SK-N-SH (cell line): ENCODE data around the gene LRRC17. TPM values are rescaled to one million over a fixed set of nuclear protein-coding genes. Genes with fewer than 3 reads are reported as not detected.

Experiments used
- CTCF ChIA-PET: fragments of 300-600, 350-600 bp; formaldehyde crosslinking; extraction: SDS; loops from one replicate; lab custom pipeline; 2021; lab: Yijun Ruan, JAX
- POLR2A ChIA-PET: fragments of 350-600 bp; sonication (Branson Sonifier 250); formaldehyde crosslinking; extraction: SDS; loops from one replicate; lab custom pipeline; 2020; ENCODE audit warnings: antibody characterized with exemption, inconsistent platforms; lab: Yijun Ruan, JAX
- DNase-seq: peaks from one replicate; pipeline ENCODE4 v3.0.0; 2012
- H2AFZ ChIP-seq: fragments of 200-600 bp; sonication (generic); 2 replicates; pipeline ENCODE4 v1.8.1; 2016; ENCODE audit warnings: antibody characterized with exemption, mild to moderate bottlenecking, low read depth
- H3F3A ChIP-seq: fragments of 200-600 bp; sonication (generic); replicated peaks from 2 replicates; pipeline ENCODE3; 2016; ENCODE audit warnings: antibody characterized with exemption, mild to moderate bottlenecking; ENCODE audit not compliant: insufficient read depth
- H3K27ac ChIP-seq, 2 experiments: fragments of 200-500 bp in 1 of 2; fragments of 200-600 bp in 1 of 2; sonication (Bioruptor generic) in 1 of 2; sonication (generic), shearing (Covaris generic) in 1 of 2; 2 replicates each; pipeline versions ENCODE4 v1.5.1 to v1.6.1; 2014 to 2016; ENCODE audit warnings: low read depth in 2 of 2, inconsistent platforms in 1 of 2, low read length in 1 of 2, mild to moderate bottlenecking in 1 of 2, mixed read lengths in 1 of 2
- H3K27me3 ChIP-seq: fragments of 200-600 bp; sonication (generic), shearing (Covaris generic); 2 replicates; pipeline ENCODE4 v1.6.1; 2016; ENCODE audit warnings: mixed run types; ENCODE audit not compliant: insufficient read depth
- H3K36me3 ChIP-seq, 2 experiments: fragments of 200-500 bp in 1 of 2; fragments of 200-600 bp in 1 of 2; sonication (Bioruptor generic) in 1 of 2; sonication (generic) in 1 of 2; replicated peaks in 1 of 2; 2 replicates each; pipeline versions ENCODE3 to v1.5.1; 2014 to 2016; ENCODE audit warnings: low read length in 1 of 2, mild to moderate bottlenecking in 1 of 2; ENCODE audit not compliant: insufficient read depth in 2 of 2, control insufficient read depth in 1 of 2
- H3K4me1 ChIP-seq, 2 experiments: fragments of 200-500 bp in 1 of 2; fragments of 200-600 bp in 1 of 2; sonication (Bioruptor generic) in 1 of 2; sonication (generic), shearing (Covaris generic) in 1 of 2; 2 replicates each; pipeline versions ENCODE4 v1.5.1 to v1.6.1; 2014 to 2016; ENCODE audit warnings: low read depth in 1 of 2, low read length in 1 of 2, mixed run types in 1 of 2; ENCODE audit not compliant: insufficient read depth in 2 of 2, control insufficient read depth in 1 of 2
- H3K4me2 ChIP-seq: fragments of 200-600 bp; sonication (generic), shearing (Covaris generic); 2 replicates; pipeline ENCODE4 v1.6.1; 2017; ENCODE audit warnings: mixed run types
- H3K4me3 ChIP-seq, 2 experiments: fragments of 200-500 bp in 1 of 2; fragments of 200-600 bp in 1 of 2; sonication (Bioruptor generic) in 1 of 2; sonication (generic), shearing (Covaris generic) in 1 of 2; 2 replicates each; pipeline versions ENCODE4 v1.5.1 to v1.8.1; 2014 to 2016; ENCODE audit warnings: low read depth in 2 of 2, inconsistent platforms in 1 of 2, low read length in 1 of 2, mild to moderate bottlenecking in 1 of 2, mixed read lengths in 1 of 2, moderate library complexity in 1 of 2
- H3K79me2 ChIP-seq: fragments of 200-600 bp; sonication (generic); 2 replicates; pipeline ENCODE4 v1.8.1; 2017; ENCODE audit warnings: mild to moderate bottlenecking; ENCODE audit not compliant: insufficient read depth
- H3K9ac ChIP-seq: fragments of 200-600 bp; sonication (generic); 2 replicates; pipeline ENCODE4 v1.6.1; 2017; ENCODE audit warnings: mixed run types
- H3K9me2 ChIP-seq: fragments of 200-600 bp; sonication (generic); 2 replicates; pipeline ENCODE4 v1.6.1; 2017; ENCODE audit warnings: mixed run types
- H3K9me3 ChIP-seq: fragments of 200-600 bp; sonication (generic); 2 replicates; pipeline ENCODE4 v1.6.1; 2017; ENCODE audit warnings: mixed run types, mild to moderate bottlenecking, moderate library complexity
- H4K20me1 ChIP-seq: fragments of 200-600 bp; sonication (generic); 2 replicates; pipeline ENCODE4 v1.6.1; 2017; ENCODE audit warnings: mild to moderate bottlenecking, mixed run types; ENCODE audit not compliant: insufficient read depth
- CHD2 ChIP-seq: fragments of 150-350 bp; IDR thresholded peaks from 2 replicates; pipeline ENCODE4 v1.6.1; 2018; ENCODE audit warnings: low read length; ENCODE audit not compliant: partially characterized antibody
- CTCF ChIP-seq: fragments of 200-600 bp; sonication (generic); IDR thresholded peaks from 2 replicates; pipeline ENCODE4 v1.6.1; 2017; ENCODE audit warnings: antibody characterized with exemption, mild to moderate bottlenecking, moderate library complexity
- EP300 ChIP-seq, 2 experiments: IDR thresholded peaks; 2 replicates each; pipeline versions ENCODE4 v1.4.0 to v1.6.1; 2012; ENCODE audit warnings: borderline replicate concordance in 1 of 2, low read depth in 1 of 2, low read length in 1 of 2
- FOSL2 ChIP-seq: IDR thresholded peaks from 2 replicates; pipeline ENCODE4 v1.4.0; 2012; ENCODE audit warnings: low read depth, mild to moderate bottlenecking, moderate library complexity, borderline replicate concordance
- FOXM1 ChIP-seq: IDR thresholded peaks from 2 replicates; pipeline ENCODE4 v1.4.0; 2012; ENCODE audit warnings: low read depth, mild to moderate bottlenecking
- GABPA ChIP-seq: IDR thresholded peaks from 2 replicates; pipeline ENCODE4 v1.4.0; 2012; ENCODE audit warnings: low read depth, mild to moderate bottlenecking
- GATA2 ChIP-seq: sonication (generic); formaldehyde crosslinking; IDR thresholded peaks from 2 replicates; pipeline ENCODE4 v1.5.0; 2020; ENCODE audit warnings: mild to moderate bottlenecking, missing genetic modification reagents
- JUND ChIP-seq: IDR thresholded peaks from 2 replicates; pipeline ENCODE4 v1.4.0; 2012
- NRF1 ChIP-seq: IDR thresholded peaks from 2 replicates; pipeline ENCODE4 v1.6.1; 2012; ENCODE audit warnings: low read depth, mild to moderate bottlenecking, low read length
- PBX3 ChIP-seq: IDR thresholded peaks from 2 replicates; pipeline ENCODE4; 2012
- POLR2AphosphoS5 ChIP-seq: IDR thresholded peaks from 2 replicates; pipeline ENCODE4 v1.6.1; 2012; ENCODE audit warnings: low read depth, low read length
- RAD21 ChIP-seq: IDR thresholded peaks from 2 replicates; pipeline ENCODE4 v1.6.1; 2012; ENCODE audit warnings: mild to moderate bottlenecking, low read length
- RCOR1 ChIP-seq: fragments of 150-350 bp; IDR thresholded peaks from 2 replicates; pipeline ENCODE4 v1.6.1; 2017; ENCODE audit warnings: antibody characterized with exemption, low read length
- RFX5 ChIP-seq: IDR thresholded peaks from 2 replicates; pipeline ENCODE4 v1.6.1; 2012; ENCODE audit warnings: mild to moderate bottlenecking, improper control_type of control experiment, low read length
- SIN3A ChIP-seq: IDR thresholded peaks from 2 replicates; pipeline ENCODE4 v1.6.1; 2012; ENCODE audit warnings: low read depth, mild to moderate bottlenecking, low read length, moderate library complexity, borderline replicate concordance
- TAF1 ChIP-seq: IDR thresholded peaks from 2 replicates; pipeline ENCODE4 v1.6.1; 2012; ENCODE audit warnings: low read depth, mild to moderate bottlenecking, low read length, moderate library complexity, borderline replicate concordance
- TCF12 ChIP-seq: IDR thresholded peaks from 2 replicates; pipeline ENCODE4 v1.4.0; 2012
- TEAD4 ChIP-seq: IDR thresholded peaks from 2 replicates; pipeline ENCODE4 v1.4.0; 2012; ENCODE audit warnings: mild to moderate bottlenecking, borderline replicate concordance; ENCODE audit not compliant: insufficient read depth
- YY1 ChIP-seq: IDR thresholded peaks from 2 replicates; pipeline ENCODE4 v1.4.0; 2012; ENCODE audit warnings: low read depth, mild to moderate bottlenecking
- WGBS: methylation state at CpG from one replicate; pipeline ENCODE4 v1.1.6; 2017; ENCODE audit warnings: low lambda C conversion rate; 5-methylcytosine and 5-hydroxymethylcytosine counted together
- polyA plus RNA-seq, 3 experiments: library from polyadenylated mRNA; depleted of rRNA; stranded (reverse); fragments of >200 nt; gene quantifications; 2 replicates each; pipeline ENCODE4 v1.2.3, GENCODE V29; 2012
- TF ChIP-seq, protein P1 (sequence below): IDR thresholded peaks from 2 replicates; pipeline ENCODE4 v1.4.0; 2012; ENCODE audit warnings: low read depth, borderline replicate concordance
- TF ChIP-seq, protein P2 (sequence below): IDR thresholded peaks from 2 replicates; pipeline ENCODE4 v1.4.0; 2012; ENCODE audit warnings: low read depth
- TF ChIP-seq, protein P3 (sequence below): fragments of 150-350 bp; IDR thresholded peaks from 2 replicates; pipeline ENCODE4 v1.6.1; 2017; ENCODE audit warnings: antibody characterized with exemption, low read length, low read depth, borderline replicate concordance

The LRRC17 gene
- polyA plus RNA-seq, 1 of the 3 experiments (the other 2 are of a cell fraction), result 101 TPM

DNA sequence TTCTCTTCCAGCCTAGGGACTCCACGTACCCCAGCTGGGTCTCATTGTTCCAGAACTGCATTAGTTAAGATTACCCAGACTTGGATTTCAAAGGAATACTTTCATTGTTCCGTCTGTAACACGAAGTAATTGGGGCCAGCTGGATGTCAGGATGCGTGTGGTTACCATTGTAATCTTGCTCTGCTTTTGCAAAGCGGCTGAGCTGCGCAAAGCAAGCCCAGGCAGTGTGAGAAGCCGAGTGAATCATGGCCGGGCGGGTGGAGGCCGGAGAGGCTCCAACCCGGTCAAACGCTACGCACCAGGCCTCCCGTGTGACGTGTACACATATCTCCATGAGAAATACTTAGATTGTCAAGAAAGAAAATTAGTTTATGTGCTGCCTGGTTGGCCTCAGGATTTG lies 21.0 kb downstream of the LRRC17 start:
- H3K9me2 ChIP-seq, result no peaks in the 10 kb centered on the region
- H3K4me1 ChIP-seq, result peaks cover 0 to 39% of the 10 kb centered on the region in 2 experiments; a peak in 2 of 4 replicates
- DNase-seq, result peak; percentile 48
- H3K9ac ChIP-seq, result no peak overlapping the region
- H3K79me2 ChIP-seq, result no peaks in the 10 kb centered on the region
- peaks cover 0 to 3% of the 10 kb centered on the region in 2 experiments for H3K36me3 ChIP-seq
- POLR2A ChIA-PET, result no interaction called here
- no peak overlapping the region for H2AFZ ChIP-seq
- H3K9me3 ChIP-seq, result no peaks in the 10 kb centered on the region
- H3K4me2 ChIP-seq, result no peak overlapping the region
- no peak overlapping the region for H3K4me3 ChIP-seq
- WGBS, result 69% methylated on average over 15 of the region's 15 CpGs
- peaks cover 4% of the 10 kb centered on the region for H3F3A ChIP-seq
- CTCF ChIA-PET, result interaction anchor here (0.6 to 0.9 kb wide), 2 partner anchors 9 to 1298 kb away, joined by 3 to 4 read pairs; no protein-coding TSS in a partner anchor
- peak in 1 of 2 experiments; percentile 69; a peak in 1 of 4 replicates for TF ChIP-seq EP300 (IDR thresholded peaks at IDR 0.05; ENCODE audit: borderline replicate concordance in 1 of 2, low read depth in 1 of 2, low read length in 1 of 2)
- no peak for TF ChIP-seq RFX5
- no peak for TF ChIP-seq SIN3A
- 0 out of 2 replicates have a peak, but pooled peaks have one; percentile 13 for TF ChIP-seq PBX3
- peak; percentile 71 for TF ChIP-seq RCOR1
- TF ChIP-seq RAD21, result 0 out of 2 replicates have a peak, but pooled peaks have one; percentile 5
- no peak for TF ChIP-seq JUND
- peak; percentile 23; the same call in 1 of the 2 replicates for TF ChIP-seq NRF1
- TF ChIP-seq, protein P1, sequence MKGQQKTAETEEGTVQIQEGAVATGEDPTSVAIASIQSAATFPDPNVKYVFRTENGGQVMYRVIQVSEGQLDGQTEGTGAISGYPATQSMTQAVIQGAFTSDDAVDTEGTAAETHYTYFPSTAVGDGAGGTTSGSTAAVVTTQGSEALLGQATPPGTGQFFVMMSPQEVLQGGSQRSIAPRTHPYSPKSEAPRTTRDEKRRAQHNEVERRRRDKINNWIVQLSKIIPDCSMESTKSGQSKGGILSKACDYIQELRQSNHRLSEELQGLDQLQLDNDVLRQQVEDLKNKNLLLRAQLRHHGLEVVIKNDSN, result no peak
- TF ChIP-seq GATA2 (CRISPR knock-in tag), result peak; percentile 43; the same call in 1 of the 2 replicates
- peak; percentile 74; the same call in 1 of the 2 replicates for TF ChIP-seq TCF12
- TF ChIP-seq, protein P2, sequence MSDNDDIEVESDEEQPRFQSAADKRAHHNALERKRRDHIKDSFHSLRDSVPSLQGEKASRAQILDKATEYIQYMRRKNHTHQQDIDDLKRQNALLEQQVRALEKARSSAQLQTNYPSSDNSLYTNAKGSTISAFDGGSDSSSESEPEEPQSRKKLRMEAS, result no peak
- TF ChIP-seq CHD2, result peak; percentile 14
- no peaks in the 10 kb centered on the region for H3K27me3 ChIP-seq
- no peaks in the 10 kb centered on the region for H4K20me1 ChIP-seq
- H3K27ac ChIP-seq, result peak overlapping the region; percentile 47 to 69

- POLR2A ChIA-PET, result no interaction called here
- no peak for DNase-seq
Observed at GRCh38 chr7:102934239-102934638, 21.4 kb downstream of the LRRC17 start.

More at GRCh38 chr7:102934239-102934638, 21.4 kb downstream of the LRRC17 start:
- peaks cover 4% of the 10 kb centered on the region for H3F3A ChIP-seq
- CTCF ChIA-PET, result interaction anchor here (0.6 to 0.9 kb wide), 2 partner anchors 9 to 1298 kb away, joined by 3 to 4 read pairs; no protein-coding TSS in a partner anchor
- peaks cover 0 to 3% of the 10 kb centered on the region in 2 experiments for H3K36me3 ChIP-seq
- H3K4me1 ChIP-seq, result peaks cover 0 to 41% of the 10 kb centered on the region in 2 experiments; a peak in 2 of 4 replicates
- H2AFZ ChIP-seq, result no peak overlapping the region
- WGBS, result 95% methylated on average over 8 of the region's 8 CpGs
- peak overlapping the region; percentile 47 to 69; a peak in 3 of 4 replicates for H3K27ac ChIP-seq
- no peaks in the 10 kb centered on the region for H3K27me3 ChIP-seq
- H3K9me3 ChIP-seq, result no peaks in the 10 kb centered on the region
- no peak overlapping the region for H3K9ac ChIP-seq
- H3K79me2 ChIP-seq, result no peaks in the 10 kb centered on the region
- no peak overlapping the region for H3K4me3 ChIP-seq
- H4K20me1 ChIP-seq, result no peaks in the 10 kb centered on the region
- H3K4me2 ChIP-seq, result no peak overlapping the region
- TF ChIP-seq TAF1, result no peak
- no peak for TF ChIP-seq GABPA
- no peak for TF ChIP-seq YY1
- TF ChIP-seq POLR2AphosphoS5, result no peak
- TF ChIP-seq, protein P3, sequence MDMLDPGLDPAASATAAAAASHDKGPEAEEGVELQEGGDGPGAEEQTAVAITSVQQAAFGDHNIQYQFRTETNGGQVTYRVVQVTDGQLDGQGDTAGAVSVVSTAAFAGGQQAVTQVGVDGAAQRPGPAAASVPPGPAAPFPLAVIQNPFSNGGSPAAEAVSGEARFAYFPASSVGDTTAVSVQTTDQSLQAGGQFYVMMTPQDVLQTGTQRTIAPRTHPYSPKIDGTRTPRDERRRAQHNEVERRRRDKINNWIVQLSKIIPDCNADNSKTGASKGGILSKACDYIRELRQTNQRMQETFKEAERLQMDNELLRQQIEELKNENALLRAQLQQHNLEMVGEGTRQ, result no peak
- TF ChIP-seq CTCF, result no peak
- TF ChIP-seq FOXM1, result no peak
- no peak for TF ChIP-seq JUND
- no peak for TF ChIP-seq FOSL2
- no peak for TF ChIP-seq TEAD4
- TF ChIP-seq, protein P2, result no peak
- H3K9me2 ChIP-seq, result no peaks in the 10 kb centered on the region
